GM18520 (cell line): ENCODE measurements around the gene GJA3.

ENCODE experiments used
- ATAC-seq: cut with Tn5 transposase; IDR thresholded peaks from one replicate; pipeline ENCODE4 v1.9.1; 2021; ENCODE audit not compliant: unreplicated experiment

GJA3 gene

GRCh38 chr13:20160306-20161274 lies at the start of gene GJA3:
Gene GJA3, minus strand, starts transcription at chr13:20161052. Its CDS starts 17,764 bp downstream, at chr13:20143288.
- ATAC-seq, result peak; percentile 29

- no peak for ATAC-seq
These were observed 49.1 kb upstream of the GJA3 start for GRCh38 chr13:20209948-20210347.

DNA sequence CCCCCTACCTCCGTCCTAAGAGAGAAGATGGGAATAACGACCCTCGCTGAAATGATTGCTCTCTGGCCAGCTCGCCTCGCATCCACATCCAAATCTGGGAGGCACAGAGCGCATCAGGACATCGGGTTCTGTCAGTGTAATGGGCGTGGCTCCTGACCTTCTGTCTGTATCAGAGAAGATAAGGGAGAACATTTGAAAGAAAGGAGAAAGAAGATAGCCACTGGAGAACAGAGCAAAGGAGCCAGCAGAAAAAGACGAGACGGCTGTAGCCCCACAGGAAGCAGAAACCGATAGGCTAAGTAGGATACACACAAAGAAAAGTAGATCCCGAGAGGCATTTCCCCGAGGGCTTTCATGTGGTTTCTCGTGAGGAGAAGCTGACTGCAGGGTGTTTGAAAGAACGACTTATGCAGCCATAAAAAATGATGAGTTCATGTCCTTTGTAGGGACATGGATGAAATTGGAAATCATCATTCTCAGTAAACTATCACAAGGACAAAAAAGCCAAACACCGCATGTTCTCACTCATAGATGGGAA lies 45.9 kb upstream of the GJA3 start:
- no peak for ATAC-seq

- no peak for ATAC-seq
These were observed 45.3 kb upstream of the GJA3 start for GRCh38 chr13:20206065-20206697.

- no peak for ATAC-seq
These were observed 37.9 kb upstream of the GJA3 start for GRCh38 chr13:20198781-20199180.

GRCh38 chr13:20197361-20197834 lies 36.5 kb upstream of the GJA3 start:
- ATAC-seq, result no peak

- ATAC-seq, result no peak
These were observed 34.9 kb upstream of the GJA3 start for GRCh38 chr13:20195801-20196200.

- ATAC-seq, result no peak
These were observed 33.2 kb upstream of the GJA3 start for GRCh38 chr13:20193907-20194631.

DNA sequence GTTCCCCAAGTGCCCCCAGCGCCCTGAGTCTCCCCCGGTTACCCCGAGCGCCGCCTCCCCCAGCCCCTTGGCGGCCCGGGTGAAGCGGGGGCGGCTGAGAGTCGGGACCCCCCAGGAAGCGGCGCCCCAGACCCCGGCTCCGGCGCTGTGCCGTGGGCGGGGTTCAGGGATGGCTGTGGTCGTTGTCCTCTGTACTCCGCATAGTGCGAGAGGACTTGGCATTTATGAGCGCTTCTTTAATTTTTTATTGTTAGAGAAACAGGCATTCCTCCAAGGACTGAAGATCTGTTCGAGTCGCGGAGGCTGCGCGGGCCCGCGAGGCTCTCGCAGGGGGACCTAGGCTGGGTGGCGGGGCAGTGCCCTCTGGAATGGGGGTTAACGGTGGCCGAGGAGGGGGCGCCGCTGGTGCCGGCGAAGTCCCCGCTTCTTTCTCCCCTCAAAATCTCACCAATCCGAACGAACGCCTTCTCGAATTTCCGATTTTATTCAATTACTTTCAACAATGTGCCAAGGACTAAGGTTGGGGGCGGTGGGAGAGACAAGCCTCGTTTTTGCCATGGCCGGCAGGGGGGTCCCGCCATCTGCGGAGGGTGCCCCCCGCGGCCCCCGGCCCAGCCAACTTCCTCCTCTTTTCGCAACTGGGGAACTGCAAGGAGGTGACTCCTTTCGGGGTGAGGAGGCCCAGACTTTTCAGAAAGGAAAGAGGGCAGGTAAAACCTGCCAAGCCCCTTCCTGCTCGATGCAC lies 32.5 kb upstream of the GJA3 start:
- ATAC-seq, result no peak

DNA sequence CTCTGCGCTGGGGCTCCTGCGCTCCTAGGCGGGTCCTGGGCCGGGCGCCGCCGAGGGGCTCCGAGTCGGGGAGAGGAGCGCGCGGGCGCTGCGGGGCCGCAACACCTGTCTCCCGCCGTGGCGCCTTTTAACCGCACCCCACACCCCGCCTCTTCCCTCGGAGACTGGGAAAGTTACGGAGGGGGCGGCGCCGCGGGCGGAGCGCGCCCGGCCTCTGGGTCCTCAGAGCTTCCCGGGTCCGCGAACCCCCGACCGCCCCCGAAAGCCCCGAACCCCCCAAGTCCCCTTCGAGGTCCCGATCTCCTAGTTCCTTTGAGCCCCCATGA lies 31.9 kb upstream of the GJA3 start, which contains the start of gene GJB2:
TSS of gene GJB2 (minus strand) at position 103 of the 326 bp plus-strand sequence. CDS start 3,357 bp downstream, outside the sequence.
- no peak for ATAC-seq

- no peak for ATAC-seq
These were observed 31.4 kb upstream of the GJA3 start for GRCh38 chr13:20192158-20192835.

- ATAC-seq, result no peak
These were observed 30.7 kb upstream of the GJA3 start for GRCh38 chr13:20191311-20192157.

GRCh38 chr13:20190481-20191310 lies 29.8 kb upstream of the GJA3 start:
- no peak for ATAC-seq

- no peak for ATAC-seq
These were observed 29.2 kb upstream of the GJA3 start for GRCh38 chr13:20190076-20190475.

DNA sequence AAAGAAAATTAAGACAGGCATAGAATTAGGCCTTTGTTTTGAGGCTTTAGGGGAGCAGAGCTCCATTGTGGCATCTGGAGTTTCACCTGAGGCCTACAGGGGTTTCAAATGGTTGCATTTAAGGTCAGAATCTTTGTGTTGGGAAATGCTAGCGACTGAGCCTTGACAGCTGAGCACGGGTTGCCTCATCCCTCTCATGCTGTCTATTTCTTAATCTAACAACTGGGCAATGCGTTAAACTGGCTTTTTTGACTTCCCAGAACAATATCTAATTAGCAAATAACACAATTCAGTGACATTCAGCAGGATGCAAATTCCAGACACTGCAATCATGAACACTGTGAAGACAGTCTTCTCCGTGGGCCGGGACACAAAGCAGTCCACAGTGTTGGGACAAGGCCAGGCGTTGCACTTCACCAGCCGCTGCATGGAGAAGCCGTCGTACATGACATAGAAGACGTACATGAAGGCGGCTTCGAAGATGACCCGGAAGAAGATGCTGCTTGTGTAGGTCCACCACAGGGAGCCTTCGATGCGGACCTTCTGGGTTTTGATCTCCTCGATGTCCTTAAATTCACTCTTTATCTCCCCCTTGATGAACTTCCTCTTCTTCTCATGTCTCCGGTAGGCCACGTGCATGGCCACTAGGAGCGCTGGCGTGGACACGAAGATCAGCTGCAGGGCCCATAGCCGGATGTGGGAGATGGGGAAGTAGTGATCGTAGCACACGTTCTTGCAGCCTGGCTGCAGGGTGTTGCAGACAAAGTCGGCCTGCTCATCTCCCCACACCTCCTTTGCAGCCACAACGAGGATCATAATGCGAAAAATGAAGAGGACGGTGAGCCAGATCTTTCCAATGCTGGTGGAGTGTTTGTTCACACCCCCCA lies 28.1 kb upstream of the GJA3 start:
- no peak for ATAC-seq

- ATAC-seq, result no peak
These were observed 25.9 kb upstream of the GJA3 start for GRCh38 chr13:20186771-20187170.
